Measurements from ENCODE around the gene BTBD19. TPM values are rescaled to one million over a fixed set of nuclear protein-coding genes. Genes with fewer than 3 reads are reported as not detected.
A peak's percentile ranks its signal among the peaks of the same experiment; 100 is the strongest.
"Not testable (repeated sequence)": the region's sequence is repeated elsewhere in the genome, so short reads cannot be mapped to it uniquely, and the experiment has no call there.

Gene BTBD19
- total and polyA plus RNA-seq, 9 donors: 2.9 to 9.5 (median 8.0) TPM

- WGBS (ENCODE audit: insufficient coverage): 20% methylated on average over 22 of the region's 25 CpGs
- Histone ChIP-seq H3K27ac (ENCODE audit: low read length) (peak overlapping the region; percentile 99), H3K4me3 (ENCODE audit: low read length) (peak overlapping the region; percentile 62), H3K9me3 (replicated peaks; ENCODE audit: control insufficient read depth, low read depth, low read length) (no peaks in the 10 kb centered on the region), H3K4me1 (ENCODE audit: control insufficient read depth, insufficient read depth, low read length) (peaks cover 15% of the 10 kb centered on the region), H3K36me3 (ENCODE audit: control insufficient read depth, insufficient read depth, low read length) (peaks cover 4% of the 10 kb centered on the region), H3K27me3 (ENCODE audit: control insufficient read depth, insufficient read depth, low read length) (no peaks in the 10 kb centered on the region)
- peak; percentile 57 for DNase-seq
These were observed 12.3 kb downstream of the BTBD19 start for GRCh38 chr1:44820328-44821239.

GRCh38 chr1:44821240-44821715 lies 13.0 kb downstream of the BTBD19 start:
- H3K27me3 ChIP-seq (ENCODE audit: control insufficient read depth, insufficient read depth, low read length): no peaks in the 10 kb centered on the region
- DNase-seq: no peak
- no peaks in the 10 kb centered on the region for H3K9me3 ChIP-seq (replicated peaks; ENCODE audit: control insufficient read depth, low read depth, low read length)
- WGBS (ENCODE audit: insufficient coverage): 77% methylated on average over 3 of the region's 9 CpGs
- H3K4me3 ChIP-seq (ENCODE audit: low read length): no peak overlapping the region
- H3K4me1 ChIP-seq (ENCODE audit: control insufficient read depth, insufficient read depth, low read length): peaks cover 18% of the 10 kb centered on the region
- no peak overlapping the region for H3K27ac ChIP-seq (ENCODE audit: low read length)
- H3K36me3 ChIP-seq (ENCODE audit: control insufficient read depth, insufficient read depth, low read length): no peaks in the 10 kb centered on the region

GRCh38 chr1:44822131-44822701 lies 13.9 kb downstream of the BTBD19 start:
- Histone ChIP-seq H3K4me1 (ENCODE audit: control insufficient read depth, insufficient read depth, low read length) (peaks cover 26% of the 10 kb centered on the region), H3K4me3 (ENCODE audit: low read length) (no peak overlapping the region), H3K27ac (ENCODE audit: low read length) (no peak overlapping the region), H3K36me3 (ENCODE audit: control insufficient read depth, insufficient read depth, low read length) (peaks cover 2% of the 10 kb centered on the region), H3K9me3 (replicated peaks; ENCODE audit: control insufficient read depth, low read depth, low read length) (no peaks in the 10 kb centered on the region), H3K27me3 (ENCODE audit: control insufficient read depth, insufficient read depth, low read length) (no peaks in the 10 kb centered on the region)
- DNase-seq: no peak
- 59% methylated on average over 3 of the region's 6 CpGs for WGBS (ENCODE audit: insufficient coverage)

GRCh38 chr1:44822981-44823451 lies 14.7 kb downstream of the BTBD19 start:
- Histone ChIP-seq H3K36me3 (ENCODE audit: control insufficient read depth, insufficient read depth, low read length) (peaks cover 8% of the 10 kb centered on the region), H3K27me3 (ENCODE audit: control insufficient read depth, insufficient read depth, low read length) (no peaks in the 10 kb centered on the region), H3K4me1 (ENCODE audit: control insufficient read depth, insufficient read depth, low read length) (peaks cover 26% of the 10 kb centered on the region), H3K27ac (ENCODE audit: low read length) (no peak overlapping the region), H3K9me3 (replicated peaks; ENCODE audit: control insufficient read depth, low read depth, low read length) (no peaks in the 10 kb centered on the region), H3K4me3 (ENCODE audit: low read length) (no peak overlapping the region)
- DNase-seq: peak; percentile 19
- 81% methylated on average over 14 of the region's 15 CpGs for WGBS (ENCODE audit: insufficient coverage)

- H3K9me3 ChIP-seq (replicated peaks; ENCODE audit: control insufficient read depth, low read depth, low read length); DNase-seq; H3K4me3 ChIP-seq (ENCODE audit: low read length); H3K27me3 ChIP-seq (ENCODE audit: control insufficient read depth, insufficient read depth, low read length); H3K27ac ChIP-seq (ENCODE audit: low read length): not testable (repeated sequence)
- 93% methylated on average over 4 of the region's 6 CpGs for WGBS (ENCODE audit: insufficient coverage)
- Histone ChIP-seq H3K36me3 (ENCODE audit: control insufficient read depth, insufficient read depth, low read length) (peaks cover 11% of the 10 kb centered on the region), H3K4me1 (ENCODE audit: control insufficient read depth, insufficient read depth, low read length) (peaks cover 21% of the 10 kb centered on the region)
These were observed 16.1 kb downstream of the BTBD19 start for GRCh38 chr1:44824392-44824791.

GRCh38 chr1:44826375-44827196 lies 18.3 kb downstream of the BTBD19 start:
- Histone ChIP-seq H3K9me3 (replicated peaks; ENCODE audit: control insufficient read depth, low read depth, low read length) (no peaks in the 10 kb centered on the region), H3K36me3 (ENCODE audit: control insufficient read depth, insufficient read depth, low read length) (peaks cover 11% of the 10 kb centered on the region), H3K4me1 (ENCODE audit: control insufficient read depth, insufficient read depth, low read length) (peaks cover 16% of the 10 kb centered on the region), H3K27ac (ENCODE audit: low read length) (peak overlapping the region; percentile 51), H3K4me3 (ENCODE audit: low read length) (no peak overlapping the region), H3K27me3 (ENCODE audit: control insufficient read depth, insufficient read depth, low read length) (no peaks in the 10 kb centered on the region)
- WGBS (ENCODE audit: insufficient coverage): 31% methylated on average over 22 of the region's 24 CpGs
- peak; percentile 92 for DNase-seq

- peak; percentile 18 for DNase-seq
- 89% methylated on average over 26 of the region's 28 CpGs for WGBS (ENCODE audit: insufficient coverage)
- no peaks in the 10 kb centered on the region for H3K27me3 ChIP-seq (ENCODE audit: control insufficient read depth, insufficient read depth, low read length)
- peaks cover 16% of the 10 kb centered on the region for H3K4me1 ChIP-seq (ENCODE audit: control insufficient read depth, insufficient read depth, low read length)
- H3K4me3 ChIP-seq (ENCODE audit: low read length): no peak overlapping the region
- no peaks in the 10 kb centered on the region for H3K9me3 ChIP-seq (replicated peaks; ENCODE audit: control insufficient read depth, low read depth, low read length)
- peaks cover 11% of the 10 kb centered on the region for H3K36me3 ChIP-seq (ENCODE audit: control insufficient read depth, insufficient read depth, low read length)
- no peak overlapping the region for H3K27ac ChIP-seq (ENCODE audit: low read length)
These were observed 19.1 kb downstream of the BTBD19 start for GRCh38 chr1:44827197-44828002.

- 88% methylated on average over 15 of the region's 21 CpGs for WGBS (ENCODE audit: insufficient coverage)
These were observed 19.8 kb downstream of the BTBD19 start for GRCh38 chr1:44828003-44828651.

GRCh38 chr1:44828841-44829440 lies 20.6 kb downstream of the BTBD19 start:
- Histone ChIP-seq H3K27ac (ENCODE audit: low read length) (no peak overlapping the region), H3K27me3 (ENCODE audit: control insufficient read depth, insufficient read depth, low read length) (no peaks in the 10 kb centered on the region), H3K4me3 (ENCODE audit: low read length) (no peak overlapping the region), H3K36me3 (ENCODE audit: control insufficient read depth, insufficient read depth, low read length) (peaks cover 11% of the 10 kb centered on the region), H3K9me3 (replicated peaks; ENCODE audit: control insufficient read depth, low read depth, low read length) (no peaks in the 10 kb centered on the region), H3K4me1 (ENCODE audit: control insufficient read depth, insufficient read depth, low read length) (peaks cover 16% of the 10 kb centered on the region)
- no peak for DNase-seq
- 93% methylated on average over 14 of the region's 15 CpGs for WGBS (ENCODE audit: insufficient coverage)

More at GRCh38 chr1:44828003-44828651, 19.8 kb downstream of the BTBD19 start:
- Histone ChIP-seq H3K4me3 (ENCODE audit: low read length) (no peak overlapping the region), H3K36me3 (ENCODE audit: control insufficient read depth, insufficient read depth, low read length) (peaks cover 11% of the 10 kb centered on the region), H3K9me3 (replicated peaks; ENCODE audit: control insufficient read depth, low read depth, low read length) (no peaks in the 10 kb centered on the region), H3K4me1 (ENCODE audit: control insufficient read depth, insufficient read depth, low read length) (peaks cover 16% of the 10 kb centered on the region), H3K27ac (ENCODE audit: low read length) (no peak overlapping the region), H3K27me3 (ENCODE audit: control insufficient read depth, insufficient read depth, low read length) (no peaks in the 10 kb centered on the region)
- no peak for DNase-seq
